ENCODE data around the gene SARS1.
A peak's percentile ranks its signal among the peaks of the same experiment; 100 is the strongest.
"Not testable (repeated sequence)": the region's sequence is repeated elsewhere in the genome, so short reads cannot be mapped to it uniquely, and the experiment has no call there.

The SARS1 gene

GRCh38 chr1:109193653-109194590 is 19.8 kb upstream of the SARS1 start:
- DNase-seq (ENCODE audit: low read depth), result no peak

- DNase-seq (ENCODE audit: low read depth), result no peak
Observed at GRCh38 chr1:109197158-109198042, 16.3 kb upstream of the SARS1 start.

GRCh38 chr1:109198043-109198695 is 15.5 kb upstream of the SARS1 start:
- DNase-seq (ENCODE audit: low read depth), result peak; percentile 56

- DNase-seq (ENCODE audit: low read depth), result no peak
Observed at GRCh38 chr1:109198745-109199144, 15.0 kb upstream of the SARS1 start.

GRCh38 chr1:109199710-109200109 is 14.0 kb upstream of the SARS1 start:
- DNase-seq (ENCODE audit: low read depth), result no peak

GRCh38 chr1:109201123-109201703 is 12.5 kb upstream of the SARS1 start:
- no peak for DNase-seq (ENCODE audit: low read depth)

GRCh38 chr1:109204484-109204883 is 9.2 kb upstream of the SARS1 start:
- no peak for DNase-seq (ENCODE audit: low read depth)

- no peak for DNase-seq (ENCODE audit: low read depth)
Observed at GRCh38 chr1:109206339-109206738, 7.4 kb upstream of the SARS1 start.

GRCh38 chr1:109207467-109208103 is 6.1 kb upstream of the SARS1 start:
- no peak for DNase-seq (ENCODE audit: low read depth)

GRCh38 chr1:109208394-109208793 is 5.3 kb upstream of the SARS1 start:
- no peak for DNase-seq (ENCODE audit: low read depth)

GRCh38 chr1:109208836-109209463 is 4.8 kb upstream of the SARS1 start:
- DNase-seq (ENCODE audit: low read depth), result no peak

- no peak for DNase-seq (ENCODE audit: low read depth)
Observed at GRCh38 chr1:109210058-109210457, 3.7 kb upstream of the SARS1 start.

- DNase-seq (ENCODE audit: low read depth), result no peak
Observed at GRCh38 chr1:109213345-109213823, 334 bp upstream of the SARS1 start.

- DNase-seq (ENCODE audit: low read depth), result peak; percentile 66
Observed at GRCh38 chr1:109214695-109215623, 1.2 kb downstream of the SARS1 start.

GRCh38 chr1:109216662-109217061 is 2.9 kb downstream of the SARS1 start:
- no peak for DNase-seq (ENCODE audit: low read depth)

- peak; percentile 54 for DNase-seq (ENCODE audit: low read depth)
Observed at GRCh38 chr1:109218516-109218915, 4.8 kb downstream of the SARS1 start.

GRCh38 chr1:109221201-109221600 is 7.5 kb downstream of the SARS1 start:
- DNase-seq (ENCODE audit: low read depth), result not testable (repeated sequence)

- DNase-seq (ENCODE audit: low read depth), result no peak
Observed at GRCh38 chr1:109225308-109225707, 11.6 kb downstream of the SARS1 start.

- no peak for DNase-seq (ENCODE audit: low read depth)
Observed at GRCh38 chr1:109225711-109226445, 12.2 kb downstream of the SARS1 start.

All from CMK (cell line).